Measurements from ENCODE around the gene LSS. TPM values are rescaled to one million over a fixed set of nuclear protein-coding genes. Genes with fewer than 3 reads are reported as not detected.

LSS gene
- total RNA-seq, 2 experiments from 2014 or later: 72.1 to 76.1 TPM

DNA sequence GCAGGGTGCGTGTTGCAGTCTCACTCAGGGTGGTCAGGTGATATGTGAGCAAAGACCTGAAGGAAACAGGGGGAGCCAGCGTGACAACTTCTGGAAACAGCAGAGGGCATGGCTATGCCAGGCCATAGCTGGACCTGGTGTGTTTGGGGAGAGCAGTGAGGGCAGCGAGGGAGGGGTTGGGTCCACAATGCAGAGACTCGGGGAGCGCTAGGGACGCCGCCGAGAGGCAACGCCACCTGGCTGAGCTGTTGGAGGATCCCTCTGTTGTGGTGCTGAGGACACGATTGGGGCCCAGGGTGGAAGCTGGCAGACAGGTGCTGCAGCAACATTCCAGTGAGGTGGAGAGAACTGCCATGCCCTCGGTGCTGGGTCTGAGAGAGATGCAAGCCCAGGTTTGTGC lies 26.6 kb upstream of the LSS start:
- no peak for DNase-seq
- Mint-ChIP-seq H3K4me3 (no peak overlapping the region), H3K9me3 (ENCODE audit: insufficient read depth) (no peaks in the 10 kb centered on the region), H3K4me1 (ENCODE audit: low read depth) (peaks cover 37% of the 10 kb centered on the region), H3K27ac (peak overlapping the region; percentile 94), H3K36me3 (ENCODE audit: low read depth) (peaks cover 77% of the 10 kb centered on the region), H3K27me3 (ENCODE audit: low read depth) (no peaks in the 10 kb centered on the region)
- ChIA-PET CTCF (interaction anchor here (0.6 kb wide), 1 partner anchor 70 kb away, joined by 3 read pairs; no protein-coding TSS in a partner anchor), POLR2A (interaction anchor here (0.6 kb wide), 1 partner anchor 51 kb away, joined by 3 read pairs; no protein-coding TSS in a partner anchor)
- ATAC-seq: no peak

DNA sequence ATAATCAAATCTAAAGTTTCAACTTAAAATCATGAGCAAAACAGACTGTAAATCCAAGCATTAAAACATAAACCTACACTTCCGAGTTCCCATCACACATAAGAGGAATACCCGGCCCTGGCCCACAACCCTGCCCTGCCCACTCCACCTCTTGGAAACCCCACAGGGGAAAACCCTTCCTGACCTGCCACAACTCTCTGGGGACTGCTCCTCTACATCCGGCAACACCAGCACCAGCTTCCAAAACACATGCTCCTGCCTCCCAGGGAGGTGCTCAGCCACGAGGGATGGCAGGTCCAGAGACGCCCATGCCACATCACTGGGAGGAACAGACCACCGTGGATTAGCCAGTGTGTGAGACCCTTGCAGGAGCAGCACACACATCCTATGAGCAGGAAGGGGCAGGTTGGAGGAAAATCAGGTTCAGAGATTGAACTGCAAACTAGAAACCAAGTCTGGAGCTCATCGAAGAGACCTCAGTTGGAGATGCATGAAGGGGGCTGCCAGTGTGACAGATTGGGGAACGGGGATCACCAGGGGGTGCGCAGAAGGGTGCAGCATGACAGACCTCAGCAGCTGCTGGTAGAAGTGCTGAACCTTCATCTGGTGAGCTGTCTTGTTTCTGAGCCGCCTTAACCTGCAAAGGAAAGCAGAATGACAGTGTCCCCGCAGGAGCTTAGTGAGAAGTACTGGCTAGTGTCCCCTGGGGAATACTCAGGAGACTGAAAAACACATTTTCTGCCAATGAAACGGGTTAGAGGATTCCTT lies 25.8 kb upstream of the LSS start:
- no peak for DNase-seq
- Mint-ChIP-seq H3K27me3 (ENCODE audit: low read depth) (no peaks in the 10 kb centered on the region), H3K36me3 (ENCODE audit: low read depth) (peaks cover 84% of the 10 kb centered on the region), H3K9me3 (ENCODE audit: insufficient read depth) (no peaks in the 10 kb centered on the region), H3K4me1 (ENCODE audit: low read depth) (peaks cover 42% of the 10 kb centered on the region), H3K4me3 (peak overlapping the region; percentile 56), H3K27ac (peak overlapping the region; percentile 94)
- CTCF ChIA-PET: interaction anchor here (0.6 to 2.4 kb wide), 5 partner anchors 24 to 283 kb away, joined by 3 to 10 read pairs (median 4); no protein-coding TSS in a partner anchor
- ATAC-seq: no peak
- POLR2A ChIA-PET: interaction anchor here (1.2 to 1.6 kb wide), 3 partner anchors 11 to 203 kb away, joined by 3 to 5 read pairs (median 3); partner anchors contain the start of genes MCM3AP and YBEY

DNA sequence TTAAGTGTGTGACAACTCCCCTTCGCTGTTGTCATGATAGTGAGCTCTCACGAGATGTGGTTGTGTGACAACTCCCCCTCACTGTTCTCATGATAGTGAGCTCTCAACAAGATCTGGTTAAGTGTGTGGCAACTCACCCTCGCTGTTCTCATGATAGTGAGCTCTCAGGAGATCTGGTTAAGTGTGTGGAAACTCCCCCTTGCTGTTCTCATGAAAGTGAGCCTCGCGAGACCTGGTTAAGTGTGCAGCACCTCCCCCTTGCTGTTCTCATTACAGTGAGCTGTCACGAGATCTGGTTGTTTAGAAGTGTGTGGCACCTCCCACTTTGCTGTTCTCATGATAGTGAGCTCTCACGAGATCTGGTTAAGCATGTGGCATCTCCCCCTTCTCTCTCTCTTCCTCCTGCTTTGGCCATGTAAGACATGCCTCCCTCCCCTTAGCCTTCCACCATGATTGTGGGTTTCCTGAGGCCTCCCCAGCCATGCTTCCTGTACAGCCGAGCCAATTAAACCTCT lies 25.1 kb upstream of the LSS start:
- peak; percentile 89 for ATAC-seq
- peak overlapping the region; percentile 56 for H3K4me3 Mint-ChIP-seq
- no peaks in the 10 kb centered on the region for H3K27me3 Mint-ChIP-seq (ENCODE audit: low read depth)
- peaks cover 42% of the 10 kb centered on the region for H3K4me1 Mint-ChIP-seq (ENCODE audit: low read depth)
- no peaks in the 10 kb centered on the region for H3K9me3 Mint-ChIP-seq (ENCODE audit: insufficient read depth)
- ChIA-PET POLR2A (interaction anchor here (1.2 to 1.7 kb wide), 4 partner anchors 10 to 204 kb away, joined by 3 to 5 read pairs (median 3); partner anchors contain the start of genes MCM3AP and YBEY), CTCF (interaction anchor here (0.9 to 2.4 kb wide), 4 partner anchors 23 to 282 kb away, joined by 3 to 10 read pairs (median 4); no protein-coding TSS in a partner anchor)
- DNase-seq: peak; percentile 80
- peak overlapping the region; percentile 94 for H3K27ac Mint-ChIP-seq
- peaks cover 87% of the 10 kb centered on the region for H3K36me3 Mint-ChIP-seq (ENCODE audit: low read depth)

DNA sequence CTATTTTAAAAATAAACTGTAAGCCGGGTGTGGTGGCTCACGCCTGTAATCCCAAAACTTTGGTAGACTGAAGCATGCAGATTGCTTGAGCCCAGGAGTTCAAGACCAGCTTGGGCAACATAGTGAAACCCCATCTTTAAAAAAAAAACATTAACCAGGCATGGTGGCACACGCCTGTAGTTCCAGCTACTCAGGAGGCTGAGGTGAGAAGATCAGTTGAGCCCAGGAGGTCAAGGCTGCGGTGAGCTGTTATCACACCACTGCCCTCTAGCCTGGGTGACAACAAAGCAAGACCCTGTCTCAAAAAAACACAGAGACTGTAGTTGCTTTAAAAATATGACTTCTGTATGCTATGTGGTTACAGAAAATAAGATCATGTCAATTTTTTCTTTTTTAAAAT lies 24.3 kb upstream of the LSS start:
- no peak overlapping the region for H3K4me3 Mint-ChIP-seq
- POLR2A ChIA-PET: interaction anchor here (1.5 to 1.7 kb wide), 3 partner anchors 32 to 205 kb away, joined by 3 to 4 read pairs (median 3); no protein-coding TSS in a partner anchor

DNA sequence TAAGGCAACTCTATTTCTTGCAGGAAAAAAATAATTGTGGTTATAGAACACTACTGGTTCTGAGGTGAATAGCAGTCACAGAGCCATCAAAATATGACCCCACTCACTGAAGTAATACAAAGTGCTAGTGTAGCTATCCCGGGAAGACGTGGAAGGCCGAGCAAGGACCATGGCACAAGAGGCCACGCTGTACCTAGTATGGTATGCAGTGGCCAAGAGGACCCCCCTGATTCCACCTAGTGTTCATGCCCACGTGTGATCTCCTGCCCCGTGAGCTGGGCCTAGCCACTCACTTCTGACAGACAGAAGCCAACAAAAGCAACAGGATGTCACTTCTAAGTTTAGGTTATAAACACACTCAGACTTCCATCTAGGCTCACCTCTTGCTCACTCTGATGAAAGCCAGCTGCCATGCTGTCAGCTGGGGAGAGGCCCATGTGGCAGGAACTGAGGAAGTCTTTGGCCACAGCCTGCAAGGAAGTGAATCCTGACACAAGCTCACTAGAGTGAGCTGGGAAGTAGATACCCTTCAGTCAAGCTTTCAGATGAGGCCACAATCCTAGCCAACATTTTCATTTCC lies 21.7 kb upstream of the LSS start:
- Mint-ChIP-seq H3K4me1 (ENCODE audit: low read depth) (peaks cover 42% of the 10 kb centered on the region), H3K27ac (peak overlapping the region; percentile 84), H3K9me3 (ENCODE audit: insufficient read depth) (no peaks in the 10 kb centered on the region), H3K27me3 (ENCODE audit: low read depth) (no peaks in the 10 kb centered on the region), H3K4me3 (no peak overlapping the region), H3K36me3 (ENCODE audit: low read depth) (peaks cover 83% of the 10 kb centered on the region)
- ATAC-seq (no peak), DNase-seq (no peak)
- POLR2A ChIA-PET: interaction anchor here (0.9 to 1.0 kb wide), 3 partner anchors 10 to 75 kb away, joined by 3 to 4 read pairs (median 3); no protein-coding TSS in a partner anchor
- CTCF ChIA-PET: interaction anchor here (0.6 to 2.1 kb wide), 4 partner anchors 13 to 699 kb away, joined by 3 to 9 read pairs (median 5); no protein-coding TSS in a partner anchor

More for the DNA sequence above, 24.3 kb upstream of the LSS start:
- CTCF ChIA-PET: interaction anchor here (1.1 to 2.4 kb wide), 2 partner anchors 23 to 279 kb away, joined by 4 to 10 read pairs; no protein-coding TSS in a partner anchor
- H3K27ac Mint-ChIP-seq: peak overlapping the region; percentile 49
- H3K4me1 Mint-ChIP-seq (ENCODE audit: low read depth): peaks cover 42% of the 10 kb centered on the region
- ATAC-seq (no peak), DNase-seq (no peak)
- H3K36me3 Mint-ChIP-seq (ENCODE audit: low read depth): peaks cover 86% of the 10 kb centered on the region
- H3K27me3 Mint-ChIP-seq (ENCODE audit: low read depth): no peaks in the 10 kb centered on the region
- no peaks in the 10 kb centered on the region for H3K9me3 Mint-ChIP-seq (ENCODE audit: insufficient read depth)

DNA sequence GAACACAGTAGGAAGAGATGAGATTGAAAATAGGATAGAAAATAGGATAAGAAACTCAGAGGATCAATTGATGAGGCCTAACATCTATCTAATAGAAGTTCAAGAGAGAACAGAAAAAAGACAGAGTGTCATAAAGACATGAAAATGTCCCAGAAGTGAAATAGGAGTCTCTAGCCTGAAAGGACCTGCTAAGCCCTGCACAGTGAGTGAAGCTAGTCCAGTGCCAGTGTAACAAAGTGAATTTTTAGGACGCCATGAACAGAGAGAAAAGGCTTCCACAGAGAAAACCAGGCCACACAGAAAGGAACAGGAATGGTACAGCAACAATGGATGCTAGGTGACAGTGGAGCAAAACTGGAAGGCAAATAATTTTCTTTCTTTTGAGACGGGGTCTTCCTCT lies 20.3 kb upstream of the LSS start:
- ATAC-seq (no peak), DNase-seq (no peak)
- H3K9me3 Mint-ChIP-seq (ENCODE audit: insufficient read depth): no peaks in the 10 kb centered on the region
- H3K27ac Mint-ChIP-seq: no peak overlapping the region
- POLR2A ChIA-PET: no interaction called here
- no peak overlapping the region for H3K4me3 Mint-ChIP-seq
- H3K36me3 Mint-ChIP-seq (ENCODE audit: low read depth): peaks cover 78% of the 10 kb centered on the region
- peaks cover 30% of the 10 kb centered on the region for H3K4me1 Mint-ChIP-seq (ENCODE audit: low read depth)
- no peaks in the 10 kb centered on the region for H3K27me3 Mint-ChIP-seq (ENCODE audit: low read depth)
- CTCF ChIA-PET: interaction anchor here (1.5 kb wide), 1 partner anchor 18 kb away, joined by 3 read pairs; no protein-coding TSS in a partner anchor

DNA sequence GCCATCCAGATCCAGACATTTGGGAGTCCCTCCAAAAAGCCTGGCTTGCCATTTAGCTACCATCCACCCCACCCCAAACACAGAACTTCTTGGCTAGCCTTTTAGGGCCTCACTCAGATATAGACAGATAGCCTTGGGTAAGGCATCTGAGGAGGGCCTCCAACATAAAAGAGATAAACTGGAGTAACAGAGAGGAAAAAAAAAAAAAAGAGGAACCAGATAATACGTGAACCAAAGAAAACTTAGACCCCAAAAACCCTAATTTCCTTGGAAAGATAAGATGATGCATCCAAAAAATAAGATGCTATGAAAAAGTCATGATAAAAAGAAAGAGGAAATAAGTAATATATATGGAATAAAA lies 19.8 kb upstream of the LSS start:
- Mint-ChIP-seq H3K4me3 (no peak overlapping the region), H3K27ac (no peak overlapping the region), H3K36me3 (ENCODE audit: low read depth) (peaks cover 77% of the 10 kb centered on the region), H3K9me3 (ENCODE audit: insufficient read depth) (no peaks in the 10 kb centered on the region), H3K27me3 (ENCODE audit: low read depth) (no peaks in the 10 kb centered on the region), H3K4me1 (ENCODE audit: low read depth) (peaks cover 30% of the 10 kb centered on the region)
- ChIA-PET CTCF (interaction anchor here (1.5 kb wide), 1 partner anchor 17 kb away, joined by 3 read pairs; no protein-coding TSS in a partner anchor), POLR2A (no interaction called here)
- DNase-seq: no peak
- no peak for ATAC-seq

DNA sequence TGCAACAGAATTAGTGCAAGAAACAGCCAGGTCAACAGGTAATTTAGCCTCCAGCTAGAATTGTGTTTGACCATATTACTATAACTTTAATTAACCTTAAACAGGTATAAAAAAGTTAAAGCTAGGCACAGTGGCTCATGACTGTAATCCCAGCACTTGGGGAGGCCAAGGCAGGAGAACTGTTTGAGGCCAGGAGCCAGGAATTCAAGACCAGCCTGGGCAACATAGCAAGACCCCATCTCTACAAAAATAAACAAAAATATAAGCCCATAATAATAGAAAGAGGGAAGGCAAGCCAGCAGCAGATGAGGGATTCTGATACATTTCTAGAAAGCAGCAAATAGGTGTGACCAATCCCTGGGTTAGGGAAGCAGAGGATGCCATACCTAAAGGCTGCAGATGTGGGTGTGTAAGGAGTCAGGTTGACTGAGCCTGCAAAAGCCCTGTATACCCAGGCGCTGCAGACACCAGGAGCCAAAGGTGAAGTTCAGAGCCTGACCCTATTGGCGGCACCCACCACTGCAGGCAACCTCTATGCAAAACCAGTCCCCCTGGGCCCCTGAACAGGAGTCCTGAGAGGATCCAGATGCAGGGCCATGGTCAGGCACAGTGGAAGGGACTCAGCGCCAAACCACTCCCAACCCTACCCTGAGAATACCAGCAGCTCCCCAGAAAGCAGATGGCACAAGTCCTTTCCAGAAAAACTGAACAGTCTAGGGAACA lies 19.3 kb upstream of the LSS start:
- no peaks in the 10 kb centered on the region for H3K9me3 Mint-ChIP-seq (ENCODE audit: insufficient read depth)
- DNase-seq (no peak), ATAC-seq (no peak)
- H3K27ac Mint-ChIP-seq: no peak overlapping the region
- no peak overlapping the region for H3K4me3 Mint-ChIP-seq
- ChIA-PET CTCF (interaction anchor here (1.5 kb wide), 1 partner anchor 17 kb away, joined by 3 read pairs; no protein-coding TSS in a partner anchor), POLR2A (no interaction called here)
- no peaks in the 10 kb centered on the region for H3K27me3 Mint-ChIP-seq (ENCODE audit: low read depth)
- H3K4me1 Mint-ChIP-seq (ENCODE audit: low read depth): peaks cover 31% of the 10 kb centered on the region
- H3K36me3 Mint-ChIP-seq (ENCODE audit: low read depth): peaks cover 77% of the 10 kb centered on the region

DNA sequence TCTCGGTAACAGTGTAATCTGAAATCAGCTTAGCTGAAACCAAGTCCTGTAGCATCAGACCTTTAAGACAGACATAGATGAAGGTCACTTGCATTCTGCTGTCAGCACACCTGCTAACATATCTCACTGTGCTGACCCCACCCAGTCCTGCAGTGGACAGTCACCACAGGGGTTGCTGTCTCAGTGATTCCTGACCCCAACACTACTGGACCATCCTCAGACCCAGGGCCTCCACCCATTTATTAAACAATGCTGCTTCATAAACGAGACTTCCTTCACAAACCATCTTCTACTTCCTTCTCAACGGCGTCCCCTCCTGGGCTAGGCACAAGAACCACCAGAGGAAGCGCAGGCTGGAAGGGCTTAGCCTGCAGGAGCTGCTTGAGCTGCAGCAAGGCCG lies 17.8 kb upstream of the LSS start:
- Mint-ChIP-seq H3K4me3 (no peak overlapping the region), H3K4me1 (ENCODE audit: low read depth) (peaks cover 30% of the 10 kb centered on the region), H3K27me3 (ENCODE audit: low read depth) (no peaks in the 10 kb centered on the region), H3K36me3 (ENCODE audit: low read depth) (peaks cover 78% of the 10 kb centered on the region), H3K9me3 (ENCODE audit: insufficient read depth) (no peaks in the 10 kb centered on the region), H3K27ac (peak overlapping the region; percentile 5)
- POLR2A ChIA-PET: interaction anchor here (1.3 kb wide), 1 partner anchor 10 kb away, joined by 4 read pairs; no protein-coding TSS in a partner anchor
- ATAC-seq (no peak), DNase-seq (no peak)
- CTCF ChIA-PET: no interaction called here

DNA sequence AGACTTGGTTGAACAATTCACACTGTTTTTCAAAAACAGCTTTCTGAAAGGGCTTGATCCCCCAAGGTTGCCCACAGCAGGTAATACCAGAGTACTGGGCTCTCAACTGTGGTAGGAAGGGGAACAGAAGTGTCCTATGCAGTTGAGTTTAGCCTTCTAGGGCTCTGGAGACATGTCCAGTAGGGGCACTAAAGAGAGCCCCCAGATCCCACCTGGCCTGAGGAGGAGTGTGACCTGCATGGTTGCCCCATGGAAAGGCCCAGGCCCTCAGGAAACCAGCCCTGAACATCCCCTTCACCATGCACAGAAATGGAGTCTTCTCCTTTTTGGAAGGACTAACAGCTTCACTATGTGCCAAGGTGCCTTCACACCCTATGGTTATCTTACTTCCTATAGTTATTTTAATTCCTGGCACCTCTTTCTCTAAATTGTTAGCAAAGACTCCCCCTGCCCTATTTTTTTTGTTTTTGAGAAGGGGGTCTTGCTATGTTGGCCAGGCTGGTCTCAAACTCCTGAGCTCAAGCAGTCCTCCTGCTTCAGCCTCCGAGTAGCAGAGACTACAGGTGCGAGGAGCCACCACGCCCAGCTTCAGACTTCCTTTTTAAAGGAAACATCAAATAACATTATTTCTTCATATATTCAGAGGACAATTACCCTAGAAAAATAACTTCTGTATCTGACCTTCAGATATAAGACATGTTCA lies 16.8 kb upstream of the LSS start:
- no peak for DNase-seq
- Mint-ChIP-seq H3K27ac (no peak overlapping the region), H3K27me3 (ENCODE audit: low read depth) (no peaks in the 10 kb centered on the region), H3K36me3 (ENCODE audit: low read depth) (peaks cover 75% of the 10 kb centered on the region), H3K4me3 (no peak overlapping the region), H3K4me1 (ENCODE audit: low read depth) (peaks cover 20% of the 10 kb centered on the region), H3K9me3 (ENCODE audit: insufficient read depth) (no peaks in the 10 kb centered on the region)
- POLR2A ChIA-PET: interaction anchor here (1.3 kb wide), 1 partner anchor 9 kb away, joined by 4 read pairs; no protein-coding TSS in a partner anchor
- no peak for ATAC-seq
- CTCF ChIA-PET: no interaction called here

DNA sequence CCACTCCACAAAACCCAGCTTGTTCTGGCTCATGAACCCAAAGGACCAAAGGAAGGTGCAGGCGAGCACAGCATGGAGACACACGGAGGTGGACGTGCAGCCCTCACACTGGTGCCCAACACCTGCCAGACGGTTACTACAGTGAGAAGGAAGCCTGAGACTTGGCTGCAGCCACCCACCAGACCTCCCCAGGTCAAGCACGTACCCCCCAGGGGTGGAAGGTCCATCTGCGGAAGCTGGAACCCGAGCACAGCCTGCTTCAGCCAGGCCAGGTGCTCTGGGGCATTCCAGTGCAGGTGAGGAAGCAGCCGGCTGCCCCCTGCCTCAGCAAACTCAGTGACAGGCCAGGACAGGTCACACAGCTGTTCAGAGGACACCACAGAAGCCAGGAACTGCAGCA lies 16.0 kb upstream of the LSS start:
- Mint-ChIP-seq H3K27me3 (ENCODE audit: low read depth) (no peaks in the 10 kb centered on the region), H3K36me3 (ENCODE audit: low read depth) (peaks cover 74% of the 10 kb centered on the region), H3K4me1 (ENCODE audit: low read depth) (peaks cover 13% of the 10 kb centered on the region), H3K9me3 (ENCODE audit: insufficient read depth) (no peaks in the 10 kb centered on the region), H3K4me3 (no peak overlapping the region), H3K27ac (peak overlapping the region; percentile 34)
- ATAC-seq (no peak), DNase-seq (no peak)
- POLR2A ChIA-PET: no interaction called here
- CTCF ChIA-PET: no interaction called here

Data from activated CD8-positive, alpha-beta T cell treated with anti-CD3 and anti-CD28 coated beads, Interleukin-2, amount 10 ng/mL, durations not matched to agents 7 days and 5 days (primary cell).